A549 (cell line): ENCODE results near the gene TTC3.

Source experiments
- CEBPB ChIP-seq, 2 experiments: fragments of >200 bp in 1 of 2; sonication (Bioruptor Twin) in 1 of 2; formaldehyde crosslinking in 1 of 2; IDR thresholded peaks; 2 replicates each; pipeline ENCODE4 v1.6.1; 2012 to 2016
- CHD2 ChIP-seq: fragments of 150-350 bp; IDR thresholded peaks from 2 replicates; pipeline ENCODE4 v1.6.1; 2014; ENCODE audit warnings: low read length; ENCODE audit not compliant: partially characterized antibody
- CTCF ChIP-seq: fragments of >200 bp; sonication (Bioruptor Twin); formaldehyde crosslinking; IDR thresholded peaks from 3 replicates; pipeline ENCODE4 v1.5.1; 2016
- EHMT2 ChIP-seq: fragments of 200-600 bp; sonication (generic); IDR thresholded peaks from 2 replicates; pipeline ENCODE4 v1.6.1; 2016; ENCODE audit warnings: antibody characterized with exemption, low read depth, mild to moderate bottlenecking, moderate library complexity
- EP300 ChIP-seq, 2 experiments: fragments of >200 bp; sonication (Bioruptor Twin); formaldehyde crosslinking; IDR thresholded peaks; 2 replicates in 1 of 2; 3 replicates in 1 of 2; pipeline ENCODE4 v1.6.1; 2016 to 2017
- MAZ ChIP-seq: fragments of 150-350 bp; IDR thresholded peaks from 2 replicates; pipeline ENCODE4 v1.6.1; 2014; ENCODE audit warnings: antibody characterized with exemption, low read depth, low read length, borderline replicate concordance
- NR3C1 ChIP-seq: fragments of >200 bp; sonication (Bioruptor Twin); formaldehyde crosslinking; IDR thresholded peaks from 3 replicates; pipeline ENCODE4 v1.6.1; 2017
- POLR2A ChIP-seq: IDR thresholded peaks from 2 replicates; pipeline ENCODE4 v1.6.1; 2012; ENCODE audit warnings: mild to moderate bottlenecking, low read length
- REST ChIP-seq: fragments of 200-600 bp; sonication (generic); IDR thresholded peaks from 2 replicates; pipeline ENCODE4 v1.6.1; 2016; ENCODE audit warnings: antibody characterized with exemption, mild to moderate bottlenecking, moderate library complexity
- RFX5 ChIP-seq: fragments of 450-650 bp; IDR thresholded peaks from 2 replicates; pipeline ENCODE4 v1.7.1; 2014; ENCODE audit warnings: antibody characterized with exemption, mild to moderate bottlenecking, moderate library complexity
- SMC3 ChIP-seq: fragments of >200 bp; sonication (Bioruptor Twin); formaldehyde crosslinking; IDR thresholded peaks from 3 replicates; pipeline ENCODE4 v1.6.1; 2018; ENCODE audit warnings: inconsistent platforms
- SREBF2 ChIP-seq: fragments of 450-650 bp; IDR thresholded peaks from 2 replicates; pipeline ENCODE4 v1.6.1; 2014; ENCODE audit warnings: mild to moderate bottlenecking, moderate library complexity

GRCh38 chr21:37145635-37146111, 72.6 kb downstream of the TTC3 start:
- TF ChIP-seq EHMT2 (no peak), NR3C1 (no peak), POLR2A (no peak), CTCF (no peak), SMC3 (no peak), EP300 (IDR thresholded peaks at IDR 0.05) (no peak), MAZ (no peak), CEBPB (IDR thresholded peaks at IDR 0.05) (no peak), REST (no peak), SREBF2 (no peak), CHD2 (no peak), RFX5 (no peak)
